AG10803 (cell line): Measurements from ENCODE around the gene CLDN9.

Experiments
- DNase-seq: peaks from one replicate; pipeline ENCODE4 v3.0.0; 2010; ENCODE audit warnings: low read depth
- H3K4me3 ChIP-seq: 2 replicates; pipeline ENCODE4 v1.5.1; 2011; ENCODE audit warnings: mild to moderate bottlenecking, low read length, control low read depth
- TF ChIP-seq, protein P1 (sequence below): conservative IDR thresholded peaks from 2 replicates; pipeline ENCODE4 v1.5.1; 2011; ENCODE audit warnings: mild to moderate bottlenecking, low read length, control low read depth, inconsistent platforms

Gene CLDN9

DNA sequence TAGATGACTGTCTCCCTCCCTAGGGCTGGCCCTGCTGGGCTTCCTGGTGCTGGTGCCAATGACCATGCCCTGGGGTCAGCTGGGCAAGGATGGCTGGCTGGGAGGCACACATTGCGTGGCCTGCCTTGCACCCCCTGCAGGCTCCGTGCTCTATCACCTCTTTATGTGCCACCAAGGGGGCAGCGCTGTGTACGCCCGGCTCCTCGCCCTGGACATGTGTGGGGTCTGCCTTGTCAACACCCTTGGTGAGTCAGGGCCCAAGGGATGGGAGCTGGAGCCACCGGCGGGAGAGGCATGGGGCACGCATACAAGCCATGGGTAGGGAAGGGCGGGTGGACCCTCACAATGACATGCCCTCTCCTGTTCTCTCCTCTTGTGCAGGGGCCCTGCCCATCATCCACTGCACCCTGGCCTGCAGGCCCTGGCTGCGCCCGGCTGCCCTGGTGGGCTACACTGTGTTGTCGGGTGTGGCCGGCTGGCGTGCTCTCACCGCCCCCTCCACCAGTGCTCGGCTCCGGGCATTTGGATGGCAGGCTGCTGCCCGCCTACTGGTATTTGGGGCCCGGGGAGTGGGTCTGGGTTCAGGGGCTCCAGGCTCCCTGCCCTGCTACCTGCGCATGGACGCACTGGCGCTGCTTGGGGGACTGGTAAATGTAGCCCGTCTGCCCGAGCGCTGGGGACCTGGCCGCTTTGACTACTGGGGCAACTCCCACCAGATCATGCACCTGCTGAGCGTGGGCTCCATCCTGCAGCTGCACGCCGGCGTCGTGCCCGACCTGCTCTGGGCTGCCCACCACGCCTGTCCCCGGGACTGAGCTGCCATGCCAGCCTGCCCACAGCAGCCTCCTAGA, 41.4 kb upstream of the CLDN9 start:
- no peak for DNase-seq
- TF ChIP-seq, protein P1, sequence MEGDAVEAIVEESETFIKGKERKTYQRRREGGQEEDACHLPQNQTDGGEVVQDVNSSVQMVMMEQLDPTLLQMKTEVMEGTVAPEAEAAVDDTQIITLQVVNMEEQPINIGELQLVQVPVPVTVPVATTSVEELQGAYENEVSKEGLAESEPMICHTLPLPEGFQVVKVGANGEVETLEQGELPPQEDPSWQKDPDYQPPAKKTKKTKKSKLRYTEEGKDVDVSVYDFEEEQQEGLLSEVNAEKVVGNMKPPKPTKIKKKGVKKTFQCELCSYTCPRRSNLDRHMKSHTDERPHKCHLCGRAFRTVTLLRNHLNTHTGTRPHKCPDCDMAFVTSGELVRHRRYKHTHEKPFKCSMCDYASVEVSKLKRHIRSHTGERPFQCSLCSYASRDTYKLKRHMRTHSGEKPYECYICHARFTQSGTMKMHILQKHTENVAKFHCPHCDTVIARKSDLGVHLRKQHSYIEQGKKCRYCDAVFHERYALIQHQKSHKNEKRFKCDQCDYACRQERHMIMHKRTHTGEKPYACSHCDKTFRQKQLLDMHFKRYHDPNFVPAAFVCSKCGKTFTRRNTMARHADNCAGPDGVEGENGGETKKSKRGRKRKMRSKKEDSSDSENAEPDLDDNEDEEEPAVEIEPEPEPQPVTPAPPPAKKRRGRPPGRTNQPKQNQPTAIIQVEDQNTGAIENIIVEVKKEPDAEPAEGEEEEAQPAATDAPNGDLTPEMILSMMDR = no peak
- H3K4me3 ChIP-seq = no peak overlapping the region

GRCh38 chr16:2971985-2972784, 40.5 kb upstream of the CLDN9 start:
- H3K4me3 ChIP-seq = no peak overlapping the region
- TF ChIP-seq, protein P1 = no peak
- no peak for DNase-seq

DNA sequence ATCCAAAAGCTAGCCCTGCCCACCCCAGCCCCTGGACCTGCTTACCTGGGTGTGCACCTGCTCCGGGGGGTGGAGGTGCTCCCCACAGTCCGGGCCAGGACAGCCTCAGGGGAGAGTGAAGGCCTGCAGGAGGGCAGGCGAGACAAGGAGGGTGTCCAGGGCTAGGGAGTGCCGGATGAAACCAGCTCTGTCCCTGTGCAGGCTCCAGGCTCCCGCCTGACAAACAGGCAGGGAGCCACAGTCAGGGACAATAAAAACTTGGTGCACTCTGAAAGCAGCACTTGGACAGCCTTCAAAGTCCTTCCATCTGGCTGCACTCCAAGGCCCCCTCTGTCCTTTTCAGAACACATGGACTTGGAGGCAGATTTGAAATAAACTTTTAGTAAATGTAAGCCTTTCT, 39.6 kb upstream of the CLDN9 start:
- TF ChIP-seq, protein P1 = no peak
- DNase-seq = no peak
- H3K4me3 ChIP-seq = no peak overlapping the region

GRCh38 chr16:2973605-2974318, 39.0 kb upstream of the CLDN9 start:
- no peak overlapping the region for H3K4me3 ChIP-seq
- TF ChIP-seq, protein P1 = no peak
- DNase-seq = no peak

GRCh38 chr16:2974319-2975056, 38.2 kb upstream of the CLDN9 start:
- H3K4me3 ChIP-seq = no peak overlapping the region
- TF ChIP-seq, protein P1 = no peak
- no peak for DNase-seq

DNA sequence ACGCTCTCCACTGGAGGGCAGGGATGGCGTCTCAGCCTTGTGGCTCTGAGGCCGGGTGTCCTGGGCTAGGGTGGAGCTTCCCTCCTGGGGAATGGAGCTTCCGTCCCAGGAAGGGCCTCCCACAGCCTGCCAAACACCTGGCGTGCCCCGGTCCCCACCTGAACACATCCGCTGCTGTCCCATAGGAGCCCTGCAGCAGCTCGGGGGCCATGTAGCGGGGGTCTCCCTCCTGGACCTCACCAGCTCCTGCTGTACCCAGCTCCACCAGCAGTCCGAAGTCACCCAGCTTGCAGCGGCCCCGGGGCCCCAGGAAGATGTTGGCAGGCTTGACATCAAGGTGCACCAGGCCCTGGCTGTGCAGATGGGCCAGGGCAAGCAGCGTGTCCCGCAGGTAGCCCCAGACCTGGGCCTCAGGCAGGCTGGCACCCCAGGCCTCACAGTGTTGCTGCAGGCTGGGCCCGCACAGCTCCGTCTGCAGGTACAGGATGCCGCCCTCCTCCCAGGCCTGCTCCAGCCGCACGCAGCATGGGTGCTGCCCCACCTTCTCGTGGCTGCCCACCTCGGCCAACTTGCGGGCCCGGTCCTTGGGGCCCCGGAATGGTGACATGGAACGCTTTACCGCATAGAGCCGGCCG, 37.4 kb upstream of the CLDN9 start:
- DNase-seq = no peak
- TF ChIP-seq, protein P1 = no peak
- H3K4me3 ChIP-seq = no peak overlapping the region
